Keratinocyte (primary cell): ENCODE results near the gene DIO3.

ENCODE experiments used
- CTCF ChIP-seq, 3 experiments: IDR thresholded peaks in 1 of 3; conservative IDR thresholded peaks in 1 of 3; optimal IDR thresholded peaks in 1 of 3; 2 replicates in 2 of 3; 3 replicates in 1 of 3; pipeline versions ENCODE3 to v1.5.1; 2011; ENCODE audit warnings: low read length in 3 of 3, mild to moderate bottlenecking in 3 of 3, moderate library complexity in 2 of 3, control low read depth in 1 of 3, inconsistent platforms in 1 of 3; ENCODE audit not compliant: insufficient read depth in 2 of 3; ENCODE audit errors: extremely low read depth in 1 of 3
- EZH2 ChIP-seq: IDR thresholded peaks from one replicate; pipeline ENCODE4 v1.6.1; 2012; ENCODE audit warnings: inconsistent platforms, mild to moderate bottlenecking, low read length, moderate library complexity

- TF ChIP-seq CTCF (optimal IDR thresholded peaks at IDR 0.05 in 1 of 3, IDR thresholded peaks at IDR 0.05 in 1 of 3, conservative IDR thresholded peaks at IDR 0.05 in 1 of 3; ENCODE audit: extremely low read depth in 1 of 3, insufficient read depth in 2 of 3, low read length in 3 of 3) (no peak), EZH2 (no peak)
Observed at GRCh38 chr14:101535701-101536207, 25.5 kb upstream of the DIO3 start.
